ENCODE results near the gene TAF3. TPM values are rescaled to one million over a fixed set of nuclear protein-coding genes. Genes with fewer than 3 reads are reported as not detected.

The TAF3 gene
- total and polyA plus RNA-seq, 8 donors: 2.3 to 13.4 (median 6.5) TPM

DNA sequence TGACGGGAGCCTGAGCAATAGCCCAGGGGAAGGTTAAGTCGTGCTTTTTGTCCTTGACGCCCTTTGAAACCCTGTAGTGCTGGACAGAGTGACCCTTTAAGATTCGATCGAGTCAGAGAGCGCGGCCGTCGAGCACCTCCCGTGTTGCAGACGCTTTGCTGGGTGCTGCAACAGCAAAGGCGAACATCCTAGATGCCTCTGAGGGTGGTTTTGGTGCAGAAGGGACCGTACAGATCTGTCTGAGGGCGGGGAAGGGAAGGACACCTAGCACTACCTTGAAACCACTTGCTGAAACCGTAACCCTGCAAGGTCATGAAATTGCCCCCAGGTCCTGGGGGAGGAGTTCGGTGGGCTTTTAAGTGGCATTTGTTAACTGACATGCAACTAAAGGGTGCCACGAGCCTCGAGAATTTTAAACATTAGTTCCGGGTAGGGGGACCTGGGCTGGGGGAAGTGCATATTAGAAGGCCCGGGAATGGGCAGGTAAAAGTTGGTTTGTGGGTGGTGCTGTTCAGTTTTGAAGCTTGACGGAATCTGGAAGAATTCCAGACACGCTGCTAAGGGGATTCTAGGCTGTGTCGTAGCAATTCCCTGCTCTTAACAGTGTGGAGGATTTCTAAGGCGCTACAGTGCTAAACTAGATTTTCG, 29.5 kb upstream of the TAF3 start:
- H3K4me3 ChIP-seq: peak overlapping the region; percentile 79 to 97 (median 88)
- WGBS, 5 donors: 2 to 4% (median 2%) methylated on average over 14 to 25 of the region's 25 CpGs
- DNase-seq: peak in 1 of 2 donors; percentile 62
- H3K27ac ChIP-seq: peak overlapping the region; percentile 77 to 94 (median 90)
- H3K4me1 ChIP-seq: peaks cover 21 to 86% (median 73%) of the 10 kb centered on the region in 4 donors
- no peaks in the 10 kb centered on the region for H3K9me3 ChIP-seq
- intact Hi-C loops (cut with DNase I; ENCODE audit: low total_unique reads): no loop called here
- TF ChIP-seq, protein P1, sequence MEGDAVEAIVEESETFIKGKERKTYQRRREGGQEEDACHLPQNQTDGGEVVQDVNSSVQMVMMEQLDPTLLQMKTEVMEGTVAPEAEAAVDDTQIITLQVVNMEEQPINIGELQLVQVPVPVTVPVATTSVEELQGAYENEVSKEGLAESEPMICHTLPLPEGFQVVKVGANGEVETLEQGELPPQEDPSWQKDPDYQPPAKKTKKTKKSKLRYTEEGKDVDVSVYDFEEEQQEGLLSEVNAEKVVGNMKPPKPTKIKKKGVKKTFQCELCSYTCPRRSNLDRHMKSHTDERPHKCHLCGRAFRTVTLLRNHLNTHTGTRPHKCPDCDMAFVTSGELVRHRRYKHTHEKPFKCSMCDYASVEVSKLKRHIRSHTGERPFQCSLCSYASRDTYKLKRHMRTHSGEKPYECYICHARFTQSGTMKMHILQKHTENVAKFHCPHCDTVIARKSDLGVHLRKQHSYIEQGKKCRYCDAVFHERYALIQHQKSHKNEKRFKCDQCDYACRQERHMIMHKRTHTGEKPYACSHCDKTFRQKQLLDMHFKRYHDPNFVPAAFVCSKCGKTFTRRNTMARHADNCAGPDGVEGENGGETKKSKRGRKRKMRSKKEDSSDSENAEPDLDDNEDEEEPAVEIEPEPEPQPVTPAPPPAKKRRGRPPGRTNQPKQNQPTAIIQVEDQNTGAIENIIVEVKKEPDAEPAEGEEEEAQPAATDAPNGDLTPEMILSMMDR (IDR thresholded peaks at IDR 0.05): no peak
- TF ChIP-seq POLR2A (IDR thresholded peaks at IDR 0.05) (no peak), POLR2AphosphoS5 (IDR thresholded peaks at IDR 0.05) (no peak), EP300 (IDR thresholded peaks at IDR 0.05) (no peak)
- no peaks in the 10 kb centered on the region for H3K27me3 ChIP-seq
- peaks cover 0 to 16% (median 7%) of the 10 kb centered on the region in 4 donors for H3K36me3 ChIP-seq

DNA sequence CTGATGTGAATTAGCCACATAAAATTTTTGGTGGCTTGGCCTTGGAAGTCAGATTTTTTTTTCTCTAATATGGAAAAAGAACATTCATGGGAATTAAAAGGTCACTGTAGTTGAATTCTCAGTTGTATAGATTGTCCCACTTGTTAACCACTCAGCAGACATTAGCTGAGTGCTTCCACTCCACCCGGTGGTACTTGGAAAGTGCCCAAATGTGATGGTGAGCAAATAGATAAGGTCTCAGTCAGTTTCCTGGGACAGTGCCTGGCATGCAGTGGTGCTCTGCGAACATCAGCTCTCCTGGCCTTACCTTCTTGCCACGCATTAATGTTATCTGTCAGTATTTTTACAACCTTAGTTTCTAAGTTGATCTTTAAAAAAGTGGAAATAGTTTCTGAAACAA, 28.9 kb upstream of the TAF3 start:
- peak overlapping the region; percentile 79 to 97 (median 88) for H3K4me3 ChIP-seq
- peak overlapping the region in 2 of 5 donors; percentile 90 to 94 for H3K27ac ChIP-seq
- H3K4me1 ChIP-seq: peaks cover 21 to 87% (median 74%) of the 10 kb centered on the region in 4 donors
- H3K27me3 ChIP-seq: no peaks in the 10 kb centered on the region
- H3K36me3 ChIP-seq: peaks cover 0 to 16% (median 7%) of the 10 kb centered on the region in 4 donors
- no peaks in the 10 kb centered on the region for H3K9me3 ChIP-seq
- DNase-seq: peak in 1 of 2 donors; percentile 31
- 16 to 34% (median 26%) methylated on average over 3 of the region's 3 CpGs for WGBS, 5 donors
- intact Hi-C loops (cut with DNase I; ENCODE audit: low total_unique reads): no loop called here
- TF ChIP-seq POLR2A (IDR thresholded peaks at IDR 0.05): no peak
- no peak for TF ChIP-seq POLR2AphosphoS5 (IDR thresholded peaks at IDR 0.05)
- TF ChIP-seq EP300 (IDR thresholded peaks at IDR 0.05): no peak
- TF ChIP-seq, protein P1 (IDR thresholded peaks at IDR 0.05): no peak

DNA sequence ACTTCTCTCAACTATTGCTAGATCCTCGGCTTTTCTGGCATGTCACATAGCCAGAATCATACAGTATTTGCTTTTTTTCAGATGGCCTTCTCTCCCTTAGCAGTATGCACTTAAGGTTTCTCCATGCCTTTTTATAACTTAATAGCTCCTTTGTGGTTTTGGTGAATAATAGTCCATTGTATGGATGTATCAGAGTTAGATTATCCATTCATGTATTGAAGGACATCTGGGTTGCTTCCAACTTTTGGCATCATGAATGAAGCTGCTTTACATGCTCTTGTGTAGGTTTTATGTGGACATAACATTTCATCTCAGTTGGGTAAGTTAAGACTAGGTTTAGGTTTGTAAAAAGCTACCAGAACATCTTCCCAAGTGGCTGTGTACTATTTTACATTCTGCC, 25.8 kb upstream of the TAF3 start:
- no peak overlapping the region for H3K27ac ChIP-seq
- no peaks in the 10 kb centered on the region for H3K27me3 ChIP-seq
- peaks cover 35 to 86% (median 60%) of the 10 kb centered on the region in 4 donors for H3K4me1 ChIP-seq
- H3K4me3 ChIP-seq: no peak overlapping the region
- TF ChIP-seq, protein P1 (IDR thresholded peaks at IDR 0.05): no peak
- no peak for TF ChIP-seq POLR2AphosphoS5 (IDR thresholded peaks at IDR 0.05)
- no peak for TF ChIP-seq POLR2A (IDR thresholded peaks at IDR 0.05)
- TF ChIP-seq EP300 (IDR thresholded peaks at IDR 0.05): no peak
- 28 to 69% (median 36%) methylated on average over 1 of the region's 1 CpG for WGBS, 5 donors
- no peak for DNase-seq
- intact Hi-C loops (cut with DNase I; ENCODE audit: low total_unique reads): no loop called here
- H3K36me3 ChIP-seq: peaks cover 5 to 28% (median 19%) of the 10 kb centered on the region in 4 donors
- H3K9me3 ChIP-seq: no peaks in the 10 kb centered on the region

DNA sequence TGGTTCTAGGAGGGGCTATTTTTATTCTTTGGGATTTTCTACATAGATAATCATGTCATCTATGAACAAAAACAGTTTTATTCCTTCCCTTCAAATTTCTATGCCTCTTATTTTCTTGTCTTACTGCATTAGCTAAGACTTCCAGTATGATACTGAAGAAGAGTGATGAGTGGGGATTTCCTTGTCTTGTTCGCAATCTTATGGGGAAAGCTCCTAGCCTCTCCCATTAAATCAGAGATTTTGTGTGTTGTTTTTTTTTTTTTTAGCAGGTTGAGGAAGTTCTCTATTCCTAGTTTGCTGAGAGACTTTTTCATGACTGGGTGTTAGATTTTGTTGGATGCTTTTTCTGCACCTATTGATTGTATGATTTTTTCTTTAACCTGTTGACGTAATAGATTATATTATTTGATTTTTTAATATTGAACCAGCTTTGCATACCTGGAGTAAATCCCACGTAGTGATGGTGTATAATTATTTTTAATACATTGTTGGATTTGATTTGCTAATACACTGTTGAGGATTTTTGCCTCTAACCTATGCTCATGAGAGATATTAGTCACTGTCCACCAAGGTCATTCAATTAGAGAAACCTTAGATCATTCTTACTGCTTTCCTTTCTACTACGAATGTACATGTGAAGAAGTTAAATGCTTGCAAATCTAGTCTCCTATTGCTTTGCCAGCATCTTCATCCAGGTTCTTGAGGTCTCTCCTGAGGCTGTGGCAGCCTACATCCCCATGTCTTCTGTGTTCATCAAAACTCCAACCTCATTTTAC, 23.9 kb upstream of the TAF3 start:
- Histone ChIP-seq H3K27me3 (no peaks in the 10 kb centered on the region), H3K36me3 (peaks cover 23 to 47% (median 38%) of the 10 kb centered on the region in 4 donors), H3K9me3 (no peaks in the 10 kb centered on the region), H3K4me3 (no peak overlapping the region), H3K4me1 (peaks cover 29 to 78% (median 51%) of the 10 kb centered on the region in 4 donors), H3K27ac (peak overlapping the region in 1 of 5 donors; percentile 6)
- 56 to 71% (median 60%) methylated on average over 4 of the region's 4 CpGs for WGBS, 5 donors
- TF ChIP-seq POLR2A (IDR thresholded peaks at IDR 0.05) (no peak), POLR2AphosphoS5 (IDR thresholded peaks at IDR 0.05) (no peak), EP300 (IDR thresholded peaks at IDR 0.05) (no peak)
- TF ChIP-seq, protein P1 (IDR thresholded peaks at IDR 0.05): no peak
- intact Hi-C loops (cut with DNase I; ENCODE audit: low total_unique reads): no loop called here
- no peak for DNase-seq

Measured in stomach (tissue), 9 donors.